RWPE1 (cell line): Measurements from ENCODE around the gene PSMD9.

Experiments used
- CTCF ChIA-PET: fragments of 350-600 bp; sonication (Branson Sonifier 250); formaldehyde crosslinking; extraction: SDS; loops from one replicate; lab custom pipeline; 2021; lab: Yijun Ruan, JAX
- POLR2A ChIA-PET: fragments of 400-600 bp; formaldehyde crosslinking; extraction: SDS; loops from one replicate; lab custom pipeline; 2020; ENCODE audit warnings: antibody characterized with exemption; ENCODE audit not compliant: low non-redundant PET; lab: Yijun Ruan, JAX
- DNase-seq: peaks from one replicate; pipeline ENCODE4 v3.0.0; 2012; ENCODE audit warnings: low spot score
- H3K27ac ChIP-seq: fragments of 450-650 bp; 2 replicates; pipeline ENCODE4 v1.5.1; 2017
- CTCF ChIP-seq: fragments of 450-650 bp; conservative IDR thresholded peaks from 2 replicates; pipeline ENCODE4 v1.5.1; 2017; ENCODE audit warnings: low read depth, mild to moderate bottlenecking

PSMD9 gene

DNA sequence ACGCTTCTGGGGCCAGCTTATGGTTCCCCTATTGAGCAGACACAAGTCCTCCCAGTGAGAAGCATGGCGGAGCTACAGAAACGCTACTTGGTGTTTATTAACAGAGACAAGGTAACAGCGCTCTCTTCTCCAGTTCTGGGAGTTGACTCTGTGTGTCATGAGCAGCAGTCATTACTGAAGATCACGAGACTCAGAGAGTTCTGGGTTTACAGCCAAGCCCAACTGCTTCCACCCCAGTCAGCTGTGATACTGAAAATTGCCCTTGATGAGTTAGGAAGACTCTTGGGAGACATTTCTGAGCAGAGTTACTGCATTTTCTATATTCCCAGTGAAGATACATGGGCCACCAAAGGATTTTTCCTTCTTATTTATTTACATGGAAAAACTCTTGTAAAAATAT is 78.4 kb downstream of the PSMD9 start:
- ChIA-PET CTCF (interaction anchor here (0.6 kb wide), 2 partner anchors 72 to 151 kb away, joined by 3 to 4 read pairs; no protein-coding TSS in a partner anchor), POLR2A (no interaction called here)
- no peak for DNase-seq
- no peak for TF ChIP-seq CTCF
- H3K27ac ChIP-seq, result no peak overlapping the region
